Keratinocyte (primary cell): ENCODE measurements around the gene HK1. TPM values are rescaled to one million over a fixed set of nuclear protein-coding genes. Genes with fewer than 3 reads are reported as not detected.

Source experiments
- DNase-seq: peaks from one replicate; pipeline ENCODE4 v3.0.0-alpha.2; 2011; ENCODE audit warnings: low read depth, missing footprints, low spot score
- FAIRE-seq: peaks from 2 replicates; lab custom pipeline; 2011; peaks lifted over from hg19 to GRCh38; lab: Jason Lieb, UNC
- H2AFZ ChIP-seq: 2 replicates; pipeline ENCODE4 v1.6.0; 2012; ENCODE audit warnings: low read length, control low read depth, inconsistent platforms; ENCODE audit not compliant: control insufficient read depth
- H3K27ac ChIP-seq: 2 replicates; pipeline ENCODE4 v1.5.1; 2011; ENCODE audit warnings: low read length; ENCODE audit not compliant: control insufficient read depth, insufficient read depth
- H3K27me3 ChIP-seq: 3 replicates; pipeline ENCODE4 v1.6.0; 2011; ENCODE audit warnings: low read length; ENCODE audit not compliant: control insufficient read depth, insufficient read depth; ENCODE audit errors: extremely low read depth
- H3K36me3 ChIP-seq, 2 experiments: 2 replicates in 1 of 2; 3 replicates in 1 of 2; pipeline ENCODE4 v1.5.1; 2011; ENCODE audit warnings: low read length in 2 of 2, mild to moderate bottlenecking in 1 of 2; ENCODE audit not compliant: control insufficient read depth in 2 of 2, insufficient read depth in 2 of 2; ENCODE audit errors: extremely low read depth in 1 of 2
- H3K4me1 ChIP-seq: 3 replicates; pipeline ENCODE4 v1.5.1; 2011; ENCODE audit warnings: low read length; ENCODE audit not compliant: control insufficient read depth, insufficient read depth; ENCODE audit errors: extremely low read depth
- H3K4me2 ChIP-seq: 3 replicates; pipeline ENCODE4 v1.6.0; 2011; ENCODE audit warnings: low read depth, low read length; ENCODE audit not compliant: control insufficient read depth, insufficient read depth; ENCODE audit errors: extremely low read depth
- H3K4me3 ChIP-seq, 3 experiments: fragments of 200-600 bp in 1 of 3; sonication (generic) in 1 of 3; 2 replicates in 2 of 3; 3 replicates in 1 of 3; pipeline ENCODE4 v1.5.1; 2011 to 2016; ENCODE audit warnings: low read length in 3 of 3, mild to moderate bottlenecking in 3 of 3, control low read depth in 2 of 3, inconsistent platforms in 1 of 3, low read depth in 1 of 3, mixed read lengths in 1 of 3, mixed run types in 1 of 3, moderate library complexity in 1 of 3; ENCODE audit not compliant: control insufficient read depth in 2 of 3, insufficient read depth in 2 of 3; ENCODE audit errors: extremely low read depth in 1 of 3
- H3K79me2 ChIP-seq: 2 replicates; pipeline ENCODE4 v1.6.0; 2012; ENCODE audit warnings: low read length; ENCODE audit not compliant: control insufficient read depth, insufficient read depth
- H3K9ac ChIP-seq: 3 replicates; pipeline ENCODE4 v1.6.0; 2011; ENCODE audit warnings: low read length; ENCODE audit not compliant: control insufficient read depth, insufficient read depth; ENCODE audit errors: extremely low read depth
- H3K9me1 ChIP-seq: 3 replicates; pipeline ENCODE4 v1.6.0; 2011; ENCODE audit warnings: low read length; ENCODE audit not compliant: control insufficient read depth, insufficient read depth; ENCODE audit errors: extremely low read depth
- H3K9me3 ChIP-seq: 2 replicates; pipeline ENCODE4 v1.5.1; 2012; ENCODE audit warnings: low read depth, low read length; ENCODE audit not compliant: control insufficient read depth
- H4K20me1 ChIP-seq: 3 replicates; pipeline ENCODE4 v1.6.0; 2011; ENCODE audit warnings: low read length; ENCODE audit not compliant: control insufficient read depth, insufficient read depth; ENCODE audit errors: extremely low read depth
- EZH2 ChIP-seq: IDR thresholded peaks from one replicate; pipeline ENCODE4 v1.6.1; 2012; ENCODE audit warnings: inconsistent platforms, mild to moderate bottlenecking, low read length, moderate library complexity
- dilution Hi-C: fragments of 300-500 bp; cut with MboI; formaldehyde crosslinking; loops from one replicate; pipeline ENCODE4 v1.7.0; 2020; ENCODE audit warnings: low sequenced_read_pairs; ENCODE audit not compliant: extremely low pct_ligation_motif_present
- polyA plus RNA-seq, 5 experiments: library from polyadenylated mRNA; depleted of rRNA in 3 of 5; stranded (reverse) in 3 of 5; stranded (forward) in 1 of 5; unstranded in 1 of 5; fragments of >200 nt; gene quantifications; 1 replicate in 1 of 5; 2 replicates in 3 of 5; 3 replicates in 1 of 5; pipeline versions ENCODE4 v1.2.1 to v1.2.3, GENCODE V29; 2011 to 2012; ENCODE audit warnings: missing spikeins in 2 of 5, low read depth in 1 of 5, low replicate concordance in 1 of 5
- TF ChIP-seq, protein P1 (sequence below), 3 experiments: IDR thresholded peaks in 1 of 3; conservative IDR thresholded peaks in 1 of 3; optimal IDR thresholded peaks in 1 of 3; 2 replicates in 2 of 3; 3 replicates in 1 of 3; pipeline versions ENCODE3 to v1.5.1; 2011; ENCODE audit warnings: low read length in 3 of 3, mild to moderate bottlenecking in 3 of 3, moderate library complexity in 2 of 3, control low read depth in 1 of 3, inconsistent platforms in 1 of 3; ENCODE audit not compliant: insufficient read depth in 2 of 3; ENCODE audit errors: extremely low read depth in 1 of 3

HK1 gene
- polyA plus RNA-seq, 1 donor (not counting 4 experiments of a cell fraction or from before 2014, with no cell fraction given) = 106 TPM

DNA sequence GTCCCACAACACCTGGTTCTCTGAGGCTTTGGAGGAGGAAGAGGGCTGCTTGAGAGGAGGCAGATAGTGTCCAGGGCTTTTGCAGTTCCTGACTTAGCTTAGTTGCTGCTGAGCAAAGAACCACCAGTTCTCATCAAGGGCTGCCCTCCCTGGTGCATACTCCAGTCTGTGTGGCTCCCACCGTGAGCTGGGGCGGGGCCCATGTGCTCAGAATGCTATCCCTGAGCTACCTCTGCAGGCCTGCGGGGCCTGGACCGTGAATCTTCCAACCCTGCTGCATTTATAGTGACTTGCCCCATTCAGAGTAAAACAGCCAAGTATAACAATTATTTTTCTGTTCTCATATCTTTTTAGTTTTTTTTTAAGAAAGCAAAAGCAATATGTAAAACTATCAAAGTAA lies 89.2 kb downstream of the HK1 start:
- FAIRE-seq (no peak), DNase-seq (no peak)
- Histone ChIP-seq H2AFZ (no peak overlapping the region), H3K36me3 (peaks cover 34 to 42% of the 10 kb centered on the region in 2 experiments), H3K27ac (no peak overlapping the region), H3K4me1 (peaks cover 21% of the 10 kb centered on the region), H3K9me3 (no peaks in the 10 kb centered on the region), H4K20me1 (no peaks in the 10 kb centered on the region), H3K9me1 (peaks cover 3% of the 10 kb centered on the region), H3K27me3 (no peaks in the 10 kb centered on the region), H3K4me2 (no peak overlapping the region), H3K9ac (no peak overlapping the region), H3K4me3 (no peak overlapping the region), H3K79me2 (peaks cover 5% of the 10 kb centered on the region)
- TF ChIP-seq, protein P1, sequence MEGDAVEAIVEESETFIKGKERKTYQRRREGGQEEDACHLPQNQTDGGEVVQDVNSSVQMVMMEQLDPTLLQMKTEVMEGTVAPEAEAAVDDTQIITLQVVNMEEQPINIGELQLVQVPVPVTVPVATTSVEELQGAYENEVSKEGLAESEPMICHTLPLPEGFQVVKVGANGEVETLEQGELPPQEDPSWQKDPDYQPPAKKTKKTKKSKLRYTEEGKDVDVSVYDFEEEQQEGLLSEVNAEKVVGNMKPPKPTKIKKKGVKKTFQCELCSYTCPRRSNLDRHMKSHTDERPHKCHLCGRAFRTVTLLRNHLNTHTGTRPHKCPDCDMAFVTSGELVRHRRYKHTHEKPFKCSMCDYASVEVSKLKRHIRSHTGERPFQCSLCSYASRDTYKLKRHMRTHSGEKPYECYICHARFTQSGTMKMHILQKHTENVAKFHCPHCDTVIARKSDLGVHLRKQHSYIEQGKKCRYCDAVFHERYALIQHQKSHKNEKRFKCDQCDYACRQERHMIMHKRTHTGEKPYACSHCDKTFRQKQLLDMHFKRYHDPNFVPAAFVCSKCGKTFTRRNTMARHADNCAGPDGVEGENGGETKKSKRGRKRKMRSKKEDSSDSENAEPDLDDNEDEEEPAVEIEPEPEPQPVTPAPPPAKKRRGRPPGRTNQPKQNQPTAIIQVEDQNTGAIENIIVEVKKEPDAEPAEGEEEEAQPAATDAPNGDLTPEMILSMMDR (optimal IDR thresholded peaks at IDR 0.05 in 1 of 3, IDR thresholded peaks at IDR 0.05 in 1 of 3, conservative IDR thresholded peaks at IDR 0.05 in 1 of 3; ENCODE audit: extremely low read depth in 1 of 3, insufficient read depth in 2 of 3, low read length in 3 of 3) = no peak
- no peak for TF ChIP-seq EZH2
- dilution Hi-C loops = no loop called here

DNA sequence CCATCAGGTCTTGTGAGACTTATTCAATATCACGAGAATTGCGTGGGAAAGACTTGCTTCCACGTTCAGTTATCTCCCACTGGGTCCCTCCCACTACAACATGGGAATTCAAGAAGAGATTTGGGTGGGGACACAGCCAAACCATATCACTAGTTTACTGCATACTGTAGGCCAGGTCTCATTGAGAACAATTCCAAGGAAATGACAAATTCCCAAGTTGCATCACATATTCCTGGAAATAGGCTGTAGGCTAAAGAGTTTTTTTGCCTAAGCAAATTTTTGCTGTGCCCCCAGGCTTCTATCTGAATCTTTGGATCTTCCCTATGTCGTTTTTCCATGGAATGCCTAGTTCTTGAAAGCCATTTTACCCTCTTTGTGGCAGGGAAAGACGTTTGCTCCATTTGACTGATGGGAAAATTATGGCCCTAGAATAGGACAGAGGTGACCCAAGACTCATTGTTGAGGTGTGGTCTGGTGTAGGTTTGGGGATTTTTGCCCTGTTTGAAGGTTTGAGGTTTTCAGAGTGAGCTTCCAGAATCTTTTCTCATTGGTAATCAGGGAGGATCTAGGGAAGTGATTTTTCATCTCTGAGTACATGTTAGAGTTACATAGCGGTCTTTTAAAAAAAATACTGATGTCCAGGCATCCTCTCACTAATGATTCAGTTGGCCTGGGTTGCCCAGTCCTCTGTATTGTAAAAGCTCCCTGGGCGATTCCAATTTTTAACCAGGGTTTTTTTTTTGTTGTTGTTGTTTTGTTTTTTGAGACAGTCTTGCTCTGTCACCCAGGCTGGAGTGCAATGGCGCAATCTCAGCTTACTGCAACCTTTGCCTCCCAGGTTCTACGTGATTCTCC lies 94.1 kb downstream of the HK1 start:
- DNase-seq = no peak
- H3K27ac ChIP-seq = no peak overlapping the region
- H3K36me3 ChIP-seq = peaks cover 28 to 31% of the 10 kb centered on the region in 2 experiments
- TF ChIP-seq EZH2 = no peak
- TF ChIP-seq, protein P1 (optimal IDR thresholded peaks at IDR 0.05 in 1 of 3, IDR thresholded peaks at IDR 0.05 in 1 of 3, conservative IDR thresholded peaks at IDR 0.05 in 1 of 3; ENCODE audit: extremely low read depth in 1 of 3, insufficient read depth in 2 of 3, low read length in 3 of 3) = no peak
- H4K20me1 ChIP-seq = no peaks in the 10 kb centered on the region
- no peaks in the 10 kb centered on the region for H3K27me3 ChIP-seq
- no peak overlapping the region for H2AFZ ChIP-seq
- no peak overlapping the region for H3K4me3 ChIP-seq
- H3K9ac ChIP-seq = no peak overlapping the region
- H3K4me2 ChIP-seq = no peak overlapping the region
- dilution Hi-C loops = no loop called here
- no peak for FAIRE-seq
- no peaks in the 10 kb centered on the region for H3K9me3 ChIP-seq
- peaks cover 3% of the 10 kb centered on the region for H3K79me2 ChIP-seq
- peaks cover 32% of the 10 kb centered on the region for H3K4me1 ChIP-seq
- peaks cover 3% of the 10 kb centered on the region for H3K9me1 ChIP-seq
